ENCODE measurements around the gene HCRT. TPM values are rescaled to one million over a fixed set of nuclear protein-coding genes. Genes with fewer than 3 reads are reported as not detected.

Gene HCRT
- polyA plus RNA-seq, 1 of the 3 experiments (the other 2 are of a cell fraction) = not detected

GRCh38 chr17:42166196-42166763 is 19.0 kb downstream of the HCRT start:
- CTCF ChIA-PET = interaction anchor here (1.4 kb wide), 1 partner anchor 15 kb away, joined by 3 read pairs; no protein-coding TSS in a partner anchor

GRCh38 chr17:42165751-42166150 is 19.5 kb downstream of the HCRT start:
- H3K9me3 ChIP-seq = no peaks in the 10 kb centered on the region
- no peaks in the 10 kb centered on the region for H4K20me1 ChIP-seq (ENCODE audit: insufficient read depth)
- WGBS (ENCODE audit: low lambda C conversion rate) = 80% methylated on average over 6 of the region's 6 CpGs
- no peaks in the 10 kb centered on the region for H3K9me2 ChIP-seq
- TF ChIP-seq NRF1 (IDR thresholded peaks at IDR 0.05; ENCODE audit: low read depth, low read length) (no peak), IRF3 (IDR thresholded peaks at IDR 0.05; ENCODE audit: low read depth, low read length) (no peak), ZBTB33 (IDR thresholded peaks at IDR 0.05; ENCODE audit: borderline replicate concordance, low read depth) (no peak), MXI1 (IDR thresholded peaks at IDR 0.05; ENCODE audit: low read depth, low read length) (no peak)
- no peak overlapping the region for H3K27ac ChIP-seq (ENCODE audit: low read depth in 2 of 2, low read length in 1 of 2)
- H3K9ac ChIP-seq = no peak overlapping the region
- CTCF ChIA-PET = interaction anchor here (0.8 to 1.4 kb wide), 3 partner anchors 16 to 64 kb away, joined by 3 read pairs; no protein-coding TSS in a partner anchor
- no peak for DNase-seq
- H3K4me2 ChIP-seq = no peak overlapping the region
- H3K36me3 ChIP-seq (replicated peaks in 1 of 2; ENCODE audit: control insufficient read depth in 1 of 2, insufficient read depth in 2 of 2, low read length in 1 of 2) = no peaks in the 10 kb centered on the region
- no peaks in the 10 kb centered on the region for H3F3A ChIP-seq (replicated peaks; ENCODE audit: insufficient read depth)
- POLR2A ChIA-PET = interaction anchor here (0.5 kb wide), 1 partner anchor 9 kb away, joined by 3 read pairs; no protein-coding TSS in a partner anchor
- peaks cover 0 to 4% of the 10 kb centered on the region in 2 experiments; a peak in 1 of 4 replicates for H3K4me1 ChIP-seq (ENCODE audit: control insufficient read depth in 1 of 2, insufficient read depth in 2 of 2, low read depth in 1 of 2, low read length in 1 of 2)
- no peaks in the 10 kb centered on the region for H3K27me3 ChIP-seq (ENCODE audit: insufficient read depth)
- no peak overlapping the region for H3K4me3 ChIP-seq (ENCODE audit: low read depth in 2 of 2, low read length in 1 of 2)
- no peak overlapping the region for H2AFZ ChIP-seq (ENCODE audit: low read depth)
- no peaks in the 10 kb centered on the region for H3K79me2 ChIP-seq (ENCODE audit: insufficient read depth)

More at GRCh38 chr17:42166196-42166763, 19.0 kb downstream of the HCRT start:
- H3F3A ChIP-seq (replicated peaks; ENCODE audit: insufficient read depth) = no peaks in the 10 kb centered on the region
- H3K36me3 ChIP-seq (replicated peaks in 1 of 2; ENCODE audit: control insufficient read depth in 1 of 2, insufficient read depth in 2 of 2, low read length in 1 of 2) = no peaks in the 10 kb centered on the region
- H4K20me1 ChIP-seq (ENCODE audit: insufficient read depth) = no peaks in the 10 kb centered on the region
- no peak overlapping the region for H3K4me3 ChIP-seq (ENCODE audit: low read depth in 2 of 2, low read length in 1 of 2)
- WGBS (ENCODE audit: low lambda C conversion rate) = 88% methylated on average over 16 of the region's 19 CpGs
- no peak overlapping the region for H3K9ac ChIP-seq
- no peaks in the 10 kb centered on the region for H3K27me3 ChIP-seq (ENCODE audit: insufficient read depth)
- no peaks in the 10 kb centered on the region for H3K9me3 ChIP-seq
- peaks cover 0 to 4% of the 10 kb centered on the region in 2 experiments; a peak in 1 of 4 replicates for H3K4me1 ChIP-seq (ENCODE audit: control insufficient read depth in 1 of 2, insufficient read depth in 2 of 2, low read depth in 1 of 2, low read length in 1 of 2)
- no peaks in the 10 kb centered on the region for H3K79me2 ChIP-seq (ENCODE audit: insufficient read depth)
- no peak for DNase-seq
- H3K4me2 ChIP-seq = no peak overlapping the region
- H3K27ac ChIP-seq (ENCODE audit: low read depth in 2 of 2, low read length in 1 of 2) = no peak overlapping the region
- no peak for TF ChIP-seq CTCF (IDR thresholded peaks at IDR 0.05)
- no peak for TF ChIP-seq MXI1 (IDR thresholded peaks at IDR 0.05; ENCODE audit: low read depth, low read length)
- TF ChIP-seq RFX5 (IDR thresholded peaks at IDR 0.05; ENCODE audit: low read length) = no peak
- no peak for TF ChIP-seq TCF12 (IDR thresholded peaks at IDR 0.05)
- no peak for TF ChIP-seq IRF3 (IDR thresholded peaks at IDR 0.05; ENCODE audit: low read depth, low read length)
- no peak for TF ChIP-seq EZH2phosphoT487 (IDR thresholded peaks at IDR 0.05; ENCODE audit: borderline replicate concordance, low read depth)
- TF ChIP-seq YY1 (IDR thresholded peaks at IDR 0.05; ENCODE audit: low read depth) = no peak
- no peak for TF ChIP-seq MEF2A (IDR thresholded peaks at IDR 0.05; ENCODE audit: borderline replicate concordance, low read depth)
- no peak for TF ChIP-seq FOSL2 (IDR thresholded peaks at IDR 0.05; ENCODE audit: borderline replicate concordance, low read depth)
- POLR2A ChIA-PET = interaction anchor here (0.5 kb wide), 1 partner anchor 9 kb away, joined by 3 read pairs; no protein-coding TSS in a partner anchor
- no peak overlapping the region for H2AFZ ChIP-seq (ENCODE audit: low read depth)
- no peaks in the 10 kb centered on the region for H3K9me2 ChIP-seq
